GM19240 (cell line): ENCODE data around the gene RIN3.

Experiments used
- DNase-seq: peaks from one replicate; pipeline ENCODE4 v3.0.0; 2011; ENCODE audit warnings: low spot score; ENCODE audit not compliant: insufficient read length

The RIN3 gene

DNA sequence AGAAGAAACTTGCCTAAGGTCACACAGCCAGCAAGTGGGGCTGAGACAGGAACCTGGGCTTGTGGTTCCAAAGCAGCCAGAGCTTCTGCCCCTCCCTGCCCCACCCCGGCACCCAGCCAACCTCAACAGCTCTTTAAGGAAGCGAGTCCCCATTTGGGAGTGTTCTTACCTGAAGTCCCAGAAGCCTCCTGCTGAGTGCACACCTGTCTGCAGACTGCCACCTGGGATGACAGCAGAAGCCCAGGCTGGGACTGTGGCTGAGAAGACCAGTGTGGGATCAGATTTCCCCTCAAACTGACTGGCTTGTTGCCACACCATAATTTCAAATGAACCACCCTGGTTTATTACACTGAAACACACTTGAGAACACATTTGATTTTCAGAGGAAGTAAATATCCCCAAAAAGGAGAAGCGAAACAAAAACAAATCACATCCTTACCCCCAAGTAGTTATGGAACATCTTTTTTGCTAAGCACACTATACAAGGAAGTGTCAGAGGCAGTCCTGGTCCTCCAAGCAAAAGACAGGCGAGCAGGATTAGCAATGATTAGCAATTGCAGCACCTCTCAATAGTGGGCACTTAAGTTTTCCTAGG is 6.3 kb upstream of the RIN3 start:
- no peak for DNase-seq

GRCh38 chr14:92510972-92511371 is 2.6 kb upstream of the RIN3 start:
- no peak for DNase-seq

DNA sequence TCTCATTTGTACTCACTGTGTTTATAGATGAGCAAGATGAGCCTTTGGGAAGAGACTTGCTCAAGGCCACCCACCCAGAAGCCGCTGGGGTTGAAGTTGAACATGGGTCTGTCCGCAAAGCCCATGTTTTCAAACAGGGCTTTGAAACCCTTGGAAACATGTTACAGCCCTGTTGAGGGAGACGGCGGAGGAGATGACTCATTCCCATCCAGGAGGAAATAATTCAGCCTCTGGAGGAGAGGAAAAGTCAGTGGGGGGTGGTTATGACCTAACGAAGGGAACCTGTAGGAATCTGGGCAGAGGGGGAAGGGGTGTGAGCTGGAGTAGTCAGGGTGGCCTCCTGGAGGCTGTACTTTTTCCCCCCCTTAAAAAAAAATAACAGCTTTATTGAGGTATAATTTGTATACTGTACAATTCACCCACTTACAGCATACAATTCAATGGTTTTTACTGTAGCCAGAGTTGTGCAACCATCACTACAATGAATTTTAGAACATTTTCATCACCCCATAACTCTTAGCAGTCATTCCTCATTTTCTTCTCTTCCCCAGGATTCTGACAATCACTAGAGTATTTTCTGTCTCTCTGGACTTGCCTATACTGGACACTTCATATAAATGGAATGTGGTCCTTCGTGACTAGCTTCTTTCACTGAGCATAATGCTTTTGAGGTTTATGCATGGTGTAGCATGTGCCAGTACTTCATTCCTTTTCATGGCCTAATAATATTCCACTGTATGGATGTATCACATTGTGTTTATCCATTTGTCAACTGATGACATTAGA is 1.9 kb upstream of the RIN3 start:
- DNase-seq: no peak

DNA sequence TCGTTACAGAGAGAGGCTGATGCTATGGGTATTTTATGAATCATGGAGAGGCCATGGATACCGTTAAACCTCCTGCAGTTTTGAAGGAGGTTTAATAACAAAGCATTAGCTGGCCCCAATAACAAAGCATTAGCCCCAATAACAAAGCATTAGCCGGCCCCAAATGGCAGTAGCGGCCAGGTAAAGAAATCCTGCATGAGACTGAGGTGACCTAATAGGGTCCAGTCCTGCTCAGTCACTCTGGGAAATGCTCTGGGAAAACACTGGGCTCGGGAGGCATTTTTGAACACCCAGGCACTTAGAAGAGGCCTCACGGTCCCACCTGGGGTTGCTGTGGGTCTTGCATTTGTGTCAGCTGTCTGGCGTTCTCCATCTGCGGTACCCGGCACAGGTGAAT is 776 bp upstream of the RIN3 start:
- DNase-seq: no peak

DNA sequence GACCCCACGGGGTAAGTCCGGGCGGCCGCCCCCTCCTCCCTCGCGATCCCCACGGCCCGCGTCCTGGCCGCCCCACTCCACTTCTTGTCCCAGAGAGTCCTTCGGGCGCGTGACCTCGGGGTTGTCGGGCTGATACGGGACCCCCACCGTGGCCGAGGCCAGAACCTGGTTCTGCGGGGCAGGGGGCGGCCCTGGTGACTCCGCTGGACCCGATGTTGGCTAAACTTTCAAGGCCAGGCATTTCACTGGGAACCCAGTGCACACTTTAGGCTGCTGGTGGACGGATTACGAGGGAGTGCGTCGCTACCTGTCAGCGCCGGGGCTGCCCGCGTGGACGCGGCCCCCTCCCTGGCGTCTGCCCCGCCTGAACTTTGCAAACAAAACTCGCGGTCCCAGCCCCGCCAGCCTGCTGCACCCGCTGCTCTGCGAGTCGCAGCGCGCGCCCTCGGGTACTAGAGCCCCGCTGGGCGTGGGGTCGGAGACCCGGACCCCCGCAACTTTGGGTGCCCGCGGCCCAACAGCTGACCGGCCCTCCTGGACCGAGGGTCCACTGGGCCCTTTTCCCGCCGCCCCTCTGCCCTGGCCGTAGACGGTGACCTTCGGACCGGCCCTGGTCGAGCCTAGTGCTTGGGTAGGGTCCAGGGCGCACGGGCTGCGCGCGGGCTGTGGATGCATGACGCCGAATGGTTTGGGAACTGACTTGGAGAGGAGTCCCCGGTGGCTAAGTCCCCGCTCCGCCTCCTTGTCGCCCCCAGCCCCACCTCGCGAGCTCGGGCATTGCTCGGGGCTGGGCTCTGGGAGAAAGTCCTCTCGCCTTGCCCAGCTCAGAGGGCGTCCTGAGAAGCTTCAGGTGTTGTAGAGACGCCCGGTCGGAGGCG is 624 bp downstream of the RIN3 start:
- DNase-seq: no peak

DNA sequence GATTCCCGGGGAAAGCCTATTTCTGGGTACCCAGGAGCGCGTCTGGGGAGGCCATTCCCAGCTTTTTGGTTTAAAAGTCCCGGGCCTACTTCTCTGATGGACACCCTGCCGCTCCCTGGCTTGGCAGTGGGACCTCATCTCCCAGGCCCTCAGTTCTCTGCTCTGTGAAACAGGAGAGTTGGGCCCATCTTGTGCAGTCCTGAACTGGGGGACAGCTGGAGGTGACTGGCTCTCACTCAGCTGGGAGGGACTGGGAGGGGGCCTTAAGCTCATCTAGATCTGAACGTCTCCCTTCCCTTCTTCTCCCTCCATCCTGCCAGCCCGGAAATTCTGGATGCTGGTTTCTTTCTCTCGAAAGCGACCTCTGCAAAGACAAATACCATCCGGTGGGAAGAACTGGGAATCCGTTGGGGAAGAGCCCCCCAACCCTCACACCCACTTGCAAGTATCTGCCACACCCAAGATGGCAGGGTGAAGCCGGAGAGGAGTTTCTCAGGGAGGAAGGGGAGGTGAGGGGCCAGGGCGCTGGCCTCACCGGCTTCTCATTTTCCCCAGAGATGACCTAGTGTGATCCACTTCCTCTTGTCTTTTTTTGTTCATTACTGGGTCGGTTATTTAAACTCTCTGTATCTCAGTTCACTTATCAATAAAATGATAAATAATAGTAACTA is 1.4 kb downstream of the RIN3 start:
- DNase-seq: no peak

DNA sequence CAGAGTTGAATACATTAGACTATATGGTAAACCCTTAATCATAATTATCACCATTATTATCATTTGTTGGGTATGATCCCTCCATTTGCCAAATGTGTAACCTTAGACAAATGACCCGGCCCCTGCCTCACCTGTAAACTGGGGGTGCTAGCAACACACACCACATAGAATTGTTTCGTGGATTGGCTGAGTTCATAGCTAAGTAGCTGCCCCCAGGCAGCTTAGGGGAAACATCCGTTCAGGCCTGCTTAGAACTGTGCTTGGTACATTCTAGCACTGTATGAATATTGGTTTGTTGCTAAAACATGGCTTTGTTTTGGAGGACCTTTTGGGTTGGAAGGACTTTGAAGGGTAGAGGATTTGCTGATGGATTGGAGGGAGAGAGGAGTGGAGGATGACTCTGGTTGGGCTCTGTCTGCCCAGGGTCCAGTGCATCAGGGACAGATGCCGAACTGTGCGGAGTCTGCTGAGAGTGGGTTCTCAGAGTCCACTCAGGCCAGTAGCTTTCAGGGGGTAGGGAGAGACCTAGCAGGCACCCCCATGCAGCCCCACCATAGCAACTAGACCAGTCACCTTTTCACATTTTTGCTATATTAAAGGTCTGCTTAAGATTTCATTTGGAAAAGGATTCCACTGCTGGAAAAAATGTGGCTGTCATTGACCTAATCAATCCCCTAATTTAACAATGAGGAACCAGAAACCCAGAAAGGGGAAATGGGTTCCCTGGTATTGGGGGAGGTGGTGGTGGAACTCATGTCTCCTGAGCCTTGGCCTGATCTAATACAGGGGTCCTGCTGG is 2.2 kb downstream of the RIN3 start:
- DNase-seq: no peak

DNA sequence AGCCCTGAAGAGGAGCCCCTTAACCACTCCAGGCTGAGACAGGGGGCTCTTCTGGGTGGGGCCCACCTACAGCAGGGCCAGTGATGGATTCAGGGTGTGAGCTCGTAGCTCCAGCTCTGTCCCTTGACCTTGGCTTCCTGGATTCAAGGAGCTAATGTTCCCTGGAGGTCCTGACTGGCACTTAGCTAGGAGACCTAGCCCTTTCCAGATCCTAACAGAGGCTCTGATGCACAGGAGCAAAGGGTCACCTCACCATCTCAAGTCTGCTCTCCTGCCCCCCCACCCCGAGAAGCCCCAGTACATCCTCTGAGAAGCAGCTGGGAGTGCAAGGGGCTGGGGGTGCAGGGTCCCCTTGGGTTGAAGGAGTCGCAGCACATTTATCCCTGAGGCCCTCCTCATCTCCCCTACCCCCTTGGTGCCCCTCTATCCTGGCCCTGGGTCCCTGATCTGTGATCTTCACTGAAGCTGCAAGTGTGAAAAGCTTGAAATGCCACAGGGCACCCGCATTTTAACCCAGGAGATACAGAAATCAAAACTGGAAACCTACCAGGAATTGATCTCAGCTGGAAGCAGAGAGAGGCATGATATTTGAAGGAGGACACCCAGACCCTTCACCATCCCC is 2.9 kb downstream of the RIN3 start:
- no peak for DNase-seq

GRCh38 chr14:92516966-92517506 is 3.5 kb downstream of the RIN3 start:
- DNase-seq: no peak

- DNase-seq: no peak
Observed at GRCh38 chr14:92517761-92518160, 4.2 kb downstream of the RIN3 start.

DNA sequence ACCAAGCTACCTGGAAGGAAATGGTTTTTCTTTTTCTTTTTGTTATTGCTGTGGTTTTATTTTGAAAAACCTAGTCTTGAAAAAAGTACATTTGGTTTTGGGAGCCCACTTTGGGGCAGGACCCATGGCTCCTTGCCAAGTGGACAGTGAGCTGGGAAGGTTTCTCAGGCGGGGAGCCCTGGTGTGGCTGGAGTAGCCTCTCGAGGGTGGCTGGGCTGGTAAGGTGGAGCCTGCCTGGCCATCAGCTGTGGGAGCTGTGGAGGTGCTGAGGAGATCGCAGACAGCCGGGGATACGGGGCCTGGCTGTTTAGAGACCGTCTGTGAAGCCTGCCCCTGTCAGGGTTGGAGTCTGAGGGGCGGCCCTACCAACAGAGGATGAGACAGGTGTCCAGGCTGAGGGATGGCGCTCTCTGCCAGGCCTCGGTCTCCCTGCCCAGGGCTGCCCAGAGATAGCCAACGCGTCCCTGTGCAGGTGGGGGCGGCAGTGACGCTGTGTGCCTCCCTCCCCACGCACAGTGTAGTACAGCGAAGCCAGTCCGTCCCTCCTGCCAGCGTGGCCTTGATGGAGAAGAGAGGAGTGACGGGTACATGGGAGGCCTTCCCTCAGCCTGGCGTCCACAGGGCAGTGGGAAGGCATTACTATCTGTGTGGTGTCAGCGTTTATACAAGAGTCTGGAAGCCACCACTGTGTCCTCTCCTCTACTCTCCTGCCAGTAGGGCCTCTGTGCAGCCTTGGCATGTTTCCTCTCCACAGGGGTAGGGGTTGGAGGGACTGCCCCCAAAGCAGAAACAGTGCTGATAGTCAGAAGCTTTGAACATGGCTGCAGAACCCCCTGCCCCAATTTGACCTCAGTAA is 5.9 kb downstream of the RIN3 start:
- no peak for DNase-seq

DNA sequence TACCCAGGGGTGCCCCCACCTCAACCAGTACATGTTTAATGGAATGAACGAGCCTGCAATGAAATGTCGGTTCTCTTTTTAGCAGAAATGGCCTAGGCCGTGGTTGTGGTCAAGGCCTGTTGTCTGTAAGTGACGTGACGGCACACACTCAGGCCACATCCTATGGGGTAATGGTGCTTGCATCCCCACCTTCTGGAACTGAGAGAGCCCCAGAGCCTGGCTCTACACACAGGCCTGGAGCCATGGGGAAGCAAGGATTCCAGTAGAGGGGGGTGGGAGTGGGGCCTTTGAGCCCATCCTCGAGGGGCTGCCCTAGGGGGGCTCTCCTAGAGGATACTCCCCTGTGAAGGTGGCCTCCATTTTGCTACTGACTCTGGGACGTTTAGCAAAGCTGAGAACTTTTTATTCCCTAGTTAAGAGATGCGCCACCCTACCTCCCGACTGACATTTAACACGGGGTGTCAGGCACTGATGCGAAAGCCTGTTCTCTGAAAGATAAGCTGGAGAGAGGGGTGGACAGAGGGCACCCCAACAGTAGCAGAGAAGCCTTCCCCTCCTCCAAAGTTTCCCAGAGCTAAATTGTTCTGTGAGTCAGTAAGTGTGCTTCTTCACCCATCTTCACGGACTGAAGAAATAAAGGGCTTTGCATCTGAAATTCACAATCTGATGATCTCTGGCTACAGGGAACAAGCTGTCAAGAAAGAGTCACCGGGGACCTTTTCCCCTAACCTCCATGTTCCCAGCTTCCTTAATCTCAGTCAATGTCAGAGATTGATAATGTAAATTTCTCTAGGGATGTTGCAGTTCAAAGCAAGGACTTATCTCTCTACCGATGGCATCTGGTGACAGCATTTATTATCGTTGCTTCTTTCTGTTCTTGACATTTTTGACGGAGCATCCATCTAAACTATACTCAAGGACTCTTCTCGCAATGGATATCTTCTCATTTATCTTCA is 6.8 kb downstream of the RIN3 start:
- no peak for DNase-seq

GRCh38 chr14:92521058-92521415 is 7.5 kb downstream of the RIN3 start:
- DNase-seq: no peak

DNA sequence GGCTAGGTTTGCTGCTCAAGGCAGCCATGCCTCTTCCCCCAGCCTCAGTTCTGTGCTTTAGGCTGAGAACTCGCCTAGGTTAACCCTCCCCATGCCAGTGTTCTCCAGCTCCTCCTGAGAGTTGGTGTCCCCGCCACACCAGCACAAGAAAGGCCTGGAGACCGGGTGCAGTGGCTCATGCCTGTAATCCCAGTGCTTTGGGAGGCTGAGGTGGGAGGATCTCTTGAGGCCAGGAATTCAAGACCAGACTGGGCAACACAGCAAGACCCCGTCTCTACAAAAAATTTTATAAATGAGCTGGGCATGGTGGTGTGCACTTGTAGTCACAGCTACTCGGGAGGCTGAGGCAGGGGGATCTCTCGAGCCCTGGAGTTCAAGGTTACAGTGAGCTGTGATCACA is 10.2 kb downstream of the RIN3 start:
- no peak for DNase-seq

DNA sequence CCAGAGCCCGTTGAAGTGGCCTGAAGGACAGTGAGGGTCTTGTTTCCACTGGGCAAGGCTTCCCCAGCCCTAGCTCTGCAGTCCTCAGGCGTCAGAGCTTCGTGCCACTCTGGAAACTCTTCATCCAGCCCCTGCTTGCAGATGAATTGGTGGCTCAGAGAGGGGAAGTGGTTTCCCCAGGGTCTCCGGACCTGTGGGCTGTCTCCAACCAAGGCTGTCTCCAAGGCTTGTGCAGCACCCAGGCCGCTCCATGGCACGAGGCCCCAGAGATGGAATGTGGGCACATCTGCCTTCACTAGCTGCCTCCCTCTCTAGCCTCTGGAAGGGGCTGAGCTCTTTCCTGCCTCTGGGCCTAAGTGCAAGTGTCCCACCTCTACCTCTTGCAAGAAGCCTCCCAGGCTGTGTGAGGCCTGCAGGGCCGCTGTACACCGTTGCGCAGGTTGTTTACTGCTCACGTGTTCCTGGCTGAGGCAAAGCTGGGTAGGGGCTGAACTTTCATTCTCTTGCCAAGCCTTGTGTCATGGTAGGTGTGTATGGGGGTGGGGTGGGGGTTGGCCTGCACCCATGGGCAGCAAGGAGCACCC is 11.1 kb downstream of the RIN3 start:
- no peak for DNase-seq

DNA sequence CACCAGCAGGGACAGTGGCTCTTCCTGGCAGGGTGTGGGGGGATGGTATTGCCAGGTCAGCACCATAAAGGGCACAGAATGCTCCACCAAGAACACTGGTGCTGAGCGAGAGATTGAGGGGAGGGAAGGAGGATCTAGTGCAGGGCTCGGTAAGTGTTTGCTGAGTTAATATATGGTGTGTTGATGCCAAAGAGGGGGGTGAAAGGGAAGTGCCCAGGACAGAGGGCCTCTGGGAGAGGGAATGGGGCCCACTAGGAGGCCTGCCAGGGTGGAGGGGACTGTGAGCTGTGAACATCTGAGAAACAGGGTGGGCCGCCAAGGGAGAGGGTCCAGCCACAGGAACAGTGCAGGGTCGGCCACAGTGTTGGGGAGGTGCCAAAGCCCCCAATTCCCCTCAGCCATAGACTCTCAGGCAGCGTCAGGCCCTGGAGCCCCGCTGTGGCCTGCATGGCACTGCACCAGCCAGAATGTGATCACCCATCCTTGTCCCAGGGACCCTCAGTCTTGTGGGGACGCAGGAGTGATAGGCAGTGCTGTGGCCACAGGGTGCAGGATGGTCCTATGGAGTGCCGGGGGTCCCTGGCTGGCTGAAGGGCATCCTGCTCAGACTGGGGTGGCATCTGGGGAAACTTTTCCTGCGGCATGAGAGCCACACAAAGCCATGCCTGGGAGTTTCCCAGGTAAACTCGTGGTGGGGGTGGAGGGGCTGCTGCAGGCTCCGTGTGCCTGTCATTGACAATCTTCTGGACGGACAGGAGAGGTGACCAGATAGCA is 11.9 kb downstream of the RIN3 start:
- DNase-seq: no peak

DNA sequence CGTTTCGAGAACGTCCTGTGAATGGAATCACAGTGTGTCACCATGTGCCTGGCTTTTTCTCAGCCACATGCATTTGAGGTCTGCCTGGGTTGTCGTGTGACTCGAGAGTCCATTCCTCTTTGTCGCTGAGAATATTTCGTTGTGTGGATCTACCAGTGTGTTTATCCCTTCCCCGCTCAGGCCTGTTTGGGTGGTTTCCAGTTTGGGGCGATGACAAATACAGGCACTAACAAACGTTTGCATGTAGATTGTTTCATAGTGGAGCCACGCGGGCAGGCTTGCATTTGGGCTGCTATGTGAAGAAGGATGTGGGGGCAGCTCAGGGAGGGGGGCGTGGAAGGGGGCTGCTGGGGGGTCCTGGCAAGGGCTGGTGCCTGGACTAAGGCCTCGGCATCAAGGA is 14.1 kb downstream of the RIN3 start:
- no peak for DNase-seq
